CD4-positive, alpha-beta T cell treated with Interleukin-6 for 4 hours (primary cell): ENCODE data around the gene PHACTR1.
"Not testable (repeated sequence)": the region's sequence is repeated elsewhere in the genome, so short reads cannot be mapped to it uniquely, and the experiment has no call there.

ENCODE experiments used
- DNase-seq: peaks from one replicate; pipeline ENCODE4 v3.0.0-alpha.2; 2020; ENCODE audit warnings: mixed read lengths

PHACTR1 gene

GRCh38 chr6:12716298-12716916 lies at the start of gene PHACTR1:
Gene PHACTR1 (plus strand): TSS chr6:12716767.
- no peak for DNase-seq

- no peak for DNase-seq
Observed at GRCh38 chr6:12666886-12667285, 49.7 kb upstream of the PHACTR1 start.

GRCh38 chr6:12675931-12676330 lies 40.6 kb upstream of the PHACTR1 start:
- no peak for DNase-seq

- DNase-seq = no peak
Observed at GRCh38 chr6:12679341-12679740, 37.2 kb upstream of the PHACTR1 start.

GRCh38 chr6:12693122-12693521 lies 23.4 kb upstream of the PHACTR1 start:
- DNase-seq = no peak

- DNase-seq = no peak
Observed at GRCh38 chr6:12698298-12698697, 18.3 kb upstream of the PHACTR1 start.

- DNase-seq = no peak
Observed at GRCh38 chr6:12704946-12705345, 11.6 kb upstream of the PHACTR1 start.

- DNase-seq = no peak
Observed at GRCh38 chr6:12709116-12709515, 7.5 kb upstream of the PHACTR1 start.

- DNase-seq = no peak
Observed at GRCh38 chr6:12709556-12710232, 6.9 kb upstream of the PHACTR1 start.

- DNase-seq = no peak
Observed at GRCh38 chr6:12710921-12711320, 5.6 kb upstream of the PHACTR1 start.

- no peak for DNase-seq
Observed at GRCh38 chr6:12714022-12714421, 2.5 kb upstream of the PHACTR1 start.

GRCh38 chr6:12715437-12715836 lies 1.1 kb upstream of the PHACTR1 start:
- no peak for DNase-seq

GRCh38 chr6:12717356-12717755 lies 789 bp downstream of the PHACTR1 start:
- DNase-seq = no peak

GRCh38 chr6:12718015-12718414 lies 1.4 kb downstream of the PHACTR1 start:
- no peak for DNase-seq

GRCh38 chr6:12719017-12719416 lies 2.5 kb downstream of the PHACTR1 start:
- DNase-seq = no peak

GRCh38 chr6:12720310-12720709 lies 3.7 kb downstream of the PHACTR1 start:
- DNase-seq = no peak

GRCh38 chr6:12725263-12725662 lies 8.7 kb downstream of the PHACTR1 start:
- DNase-seq = no peak

- no peak for DNase-seq
Observed at GRCh38 chr6:12729467-12729866, 12.9 kb downstream of the PHACTR1 start.

- not testable (repeated sequence) for DNase-seq
Observed at GRCh38 chr6:12730809-12731208, 14.2 kb downstream of the PHACTR1 start.

GRCh38 chr6:12733876-12734275 lies 17.3 kb downstream of the PHACTR1 start:
- no peak for DNase-seq

- no peak for DNase-seq
Observed at GRCh38 chr6:12735786-12736185, 19.2 kb downstream of the PHACTR1 start.

GRCh38 chr6:12748411-12748810 lies 31.8 kb downstream of the PHACTR1 start:
- DNase-seq = no peak

- no peak for DNase-seq
Observed at GRCh38 chr6:12748815-12749521, 32.4 kb downstream of the PHACTR1 start.
